SKM-1 treated with dmso at 0.1 percent for 144 hours (cell line): ENCODE data around the gene NTM.
A peak's percentile ranks its signal among the peaks of the same experiment; 100 is the strongest.

Experiments used
- DNase-seq: peaks from one replicate; lab custom pipeline; 2025; ENCODE audit not compliant: unreplicated experiment; lab: John Stamatoyannopoulos, UW

NTM gene

DNA sequence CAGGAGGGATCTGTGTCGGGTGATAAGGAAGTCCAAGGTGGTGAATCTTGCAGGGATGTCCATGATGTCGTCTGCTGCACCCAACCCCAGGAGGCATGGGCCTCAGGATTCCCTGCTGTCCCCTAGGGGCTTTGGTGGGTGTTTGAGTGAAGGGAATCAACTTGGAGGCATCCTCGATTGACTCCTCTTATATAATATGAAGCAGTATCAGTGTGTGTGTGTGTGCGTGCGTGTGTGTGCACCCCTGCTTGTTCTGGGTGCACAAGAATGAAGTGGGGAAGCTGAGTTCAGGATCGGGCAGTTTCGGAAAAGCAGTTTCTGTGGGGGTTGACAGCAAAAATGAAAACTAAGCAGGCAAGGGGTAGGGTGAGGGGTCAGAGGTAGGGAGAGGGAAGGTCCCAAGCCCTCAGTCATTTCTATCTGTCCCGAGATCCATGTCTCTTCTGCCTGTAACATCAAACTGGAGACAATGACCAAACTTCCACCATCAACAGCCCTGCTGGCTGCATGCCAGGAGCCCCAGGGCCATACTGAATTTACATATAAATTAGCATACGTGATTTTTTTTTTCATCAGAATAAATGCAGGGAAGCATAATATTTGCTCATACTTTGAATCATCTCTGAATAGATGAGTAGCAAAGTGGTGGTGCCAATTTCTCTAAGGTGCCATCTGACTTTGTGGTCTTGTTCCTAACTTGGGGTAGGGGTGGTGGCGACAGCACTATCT is 2.0 kb downstream of the NTM start:
- DNase-seq, result no peak

DNA sequence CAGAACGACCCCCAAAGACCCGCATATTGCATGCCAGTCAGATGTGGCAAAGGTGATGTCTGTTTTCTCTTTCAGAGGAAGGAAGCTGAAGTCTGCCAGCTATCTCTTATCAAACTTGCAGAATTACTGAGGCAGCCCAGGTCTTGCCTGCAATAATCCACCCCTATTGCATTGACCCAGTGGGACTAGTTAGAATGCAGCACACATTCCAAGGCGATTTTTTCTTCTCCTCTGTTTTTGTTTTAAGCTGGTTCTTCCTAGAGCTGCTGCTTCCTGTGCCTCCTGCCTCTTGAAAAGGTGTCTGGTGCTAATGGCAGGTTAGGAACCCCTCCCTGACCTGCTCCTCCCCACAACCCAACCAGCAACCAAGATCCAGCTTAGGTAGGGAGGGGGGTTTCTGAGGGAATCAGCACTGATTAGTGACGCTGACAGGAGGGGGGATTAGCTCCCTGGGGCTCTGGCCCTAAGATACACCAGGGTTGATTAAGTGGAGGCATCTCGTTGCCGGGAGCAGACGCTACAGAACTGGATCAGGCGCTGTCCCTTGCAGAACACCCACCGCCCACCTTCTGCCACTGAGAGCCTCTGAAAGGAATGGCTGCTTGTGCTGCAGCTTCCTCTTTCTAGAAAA is 2.8 kb downstream of the NTM start:
- no peak for DNase-seq

GRCh38 chr11:131373756-131374155 is 3.3 kb downstream of the NTM start:
- no peak for DNase-seq

DNA sequence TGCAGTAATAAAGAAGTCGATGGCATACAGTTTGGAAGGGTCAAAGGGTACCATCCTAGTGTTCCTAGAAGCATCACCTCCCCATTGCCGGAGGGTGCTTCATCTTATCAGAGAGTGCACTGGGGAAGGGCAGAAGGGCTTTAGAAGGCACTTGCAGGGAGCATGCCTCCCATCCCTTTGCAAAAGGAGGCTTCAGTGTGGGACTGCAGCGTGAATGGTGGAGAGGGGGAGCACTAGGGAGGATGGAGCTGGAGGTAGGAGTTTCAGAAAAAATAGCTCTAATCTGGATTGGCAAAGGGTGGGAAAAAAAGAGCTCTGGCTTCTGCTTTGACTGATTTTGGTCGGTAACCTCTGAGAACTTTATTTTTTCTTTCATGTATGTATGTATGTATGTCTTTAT is 5.0 kb downstream of the NTM start:
- DNase-seq, result no peak

- DNase-seq, result no peak
These were observed 5.5 kb downstream of the NTM start for GRCh38 chr11:131375915-131376314.

DNA sequence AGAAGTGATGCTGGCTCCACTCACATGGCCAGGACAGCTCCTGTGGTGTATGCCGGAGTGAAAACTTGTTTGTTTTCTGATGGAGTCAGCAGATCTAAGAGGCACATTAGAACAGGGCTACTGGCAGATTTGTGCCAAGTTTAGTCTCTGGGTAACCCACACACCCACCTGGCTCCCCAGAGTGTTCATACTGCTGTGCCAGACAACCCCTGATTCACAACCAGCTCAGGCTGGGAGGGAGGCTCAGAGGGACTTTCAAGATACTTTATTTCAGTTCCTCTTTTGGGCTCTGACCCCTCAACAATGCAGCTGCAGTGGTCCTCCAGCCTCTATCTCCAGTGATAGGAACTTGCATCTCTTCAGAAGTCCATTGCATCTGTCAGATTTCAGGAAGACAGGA is 8.5 kb downstream of the NTM start:
- DNase-seq, result no peak

DNA sequence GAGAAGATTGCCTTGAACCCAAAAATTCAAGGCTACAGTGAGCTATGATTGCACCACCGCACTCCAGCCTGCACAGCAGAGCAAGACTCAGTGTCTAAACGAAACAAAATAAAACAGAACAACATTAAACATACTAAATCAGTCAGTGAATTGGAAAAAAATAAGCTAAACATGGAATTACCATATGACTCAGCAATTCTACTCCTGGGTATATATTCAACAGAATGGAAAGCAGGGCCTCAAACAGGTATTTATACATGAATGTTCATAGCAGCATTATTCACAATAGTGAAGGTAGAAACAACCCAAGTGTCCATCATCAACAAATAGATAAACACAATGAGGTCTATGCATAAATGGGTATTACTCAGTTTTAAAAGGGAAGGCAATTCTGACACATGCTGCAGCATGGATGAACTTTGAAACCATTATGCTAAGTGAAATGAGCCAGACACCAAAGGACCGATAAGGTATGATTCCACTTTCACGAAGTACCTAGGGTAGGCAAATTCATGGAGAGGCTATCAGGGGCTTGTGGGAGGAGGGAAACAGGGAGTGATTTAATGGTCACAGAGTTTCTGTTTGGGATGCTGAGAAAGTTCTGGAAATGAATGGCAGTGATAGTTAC is 15.5 kb downstream of the NTM start:
- DNase-seq, result no peak

- DNase-seq, result no peak
These were observed 16.0 kb downstream of the NTM start for GRCh38 chr11:131386408-131386807.

- no peak for DNase-seq
These were observed 17.6 kb downstream of the NTM start for GRCh38 chr11:131388030-131388429.

GRCh38 chr11:131389582-131389981 is 19.2 kb downstream of the NTM start:
- DNase-seq, result no peak

DNA sequence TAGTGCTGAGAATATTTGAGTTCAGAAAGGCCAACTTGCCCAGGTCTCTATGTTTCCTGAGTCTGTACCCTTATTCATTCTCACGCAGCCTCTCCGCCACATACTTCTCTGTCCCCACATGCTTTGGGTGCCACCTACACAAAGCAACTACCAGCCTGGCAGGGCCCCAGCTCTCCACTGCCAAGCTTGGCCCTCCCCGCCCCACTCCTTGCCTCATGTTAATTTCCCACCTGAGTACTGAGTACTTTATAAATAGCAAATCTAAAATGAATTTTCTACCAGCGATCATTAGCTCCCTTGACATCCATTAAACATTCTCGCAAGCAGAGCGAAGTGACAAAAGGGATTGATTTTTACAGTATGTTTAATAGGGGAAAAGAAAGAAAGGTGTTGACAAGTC is 20.8 kb downstream of the NTM start:
- DNase-seq, result no peak

DNA sequence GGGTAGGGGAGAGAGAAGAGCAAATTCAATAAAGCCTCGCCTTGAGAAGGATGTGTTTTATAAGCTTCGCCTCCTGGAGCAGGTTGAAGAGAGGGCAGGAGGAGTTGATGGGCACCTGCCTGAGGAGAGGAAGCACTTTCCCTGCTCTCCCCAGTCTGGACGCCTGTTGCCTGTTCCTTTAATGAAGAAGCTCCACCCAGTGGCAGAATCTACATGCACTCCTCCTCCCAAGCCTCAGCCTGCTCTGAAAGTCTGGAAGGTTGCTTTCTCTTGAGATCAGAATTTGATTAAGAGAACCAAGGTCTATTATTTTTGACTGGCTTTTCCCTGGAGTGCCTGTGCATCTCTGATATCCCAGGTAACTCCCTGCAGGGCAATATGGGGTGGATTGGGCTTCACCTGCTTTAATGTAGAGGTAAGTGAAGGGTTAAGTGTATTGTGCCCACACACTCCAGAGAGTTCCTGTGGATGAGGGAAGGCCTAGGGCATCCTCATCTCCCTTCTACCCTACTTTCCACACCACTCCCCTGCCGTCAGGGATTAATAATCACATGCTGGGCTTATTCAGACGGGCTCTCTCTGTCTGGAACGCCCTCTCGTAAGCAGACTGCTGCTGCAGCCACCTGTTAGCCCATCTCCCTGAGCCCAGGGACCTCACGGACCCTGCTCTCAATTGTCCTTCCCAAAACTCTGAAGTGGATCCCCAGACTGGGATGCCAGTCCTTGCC is 22.3 kb downstream of the NTM start:
- DNase-seq, result no peak

DNA sequence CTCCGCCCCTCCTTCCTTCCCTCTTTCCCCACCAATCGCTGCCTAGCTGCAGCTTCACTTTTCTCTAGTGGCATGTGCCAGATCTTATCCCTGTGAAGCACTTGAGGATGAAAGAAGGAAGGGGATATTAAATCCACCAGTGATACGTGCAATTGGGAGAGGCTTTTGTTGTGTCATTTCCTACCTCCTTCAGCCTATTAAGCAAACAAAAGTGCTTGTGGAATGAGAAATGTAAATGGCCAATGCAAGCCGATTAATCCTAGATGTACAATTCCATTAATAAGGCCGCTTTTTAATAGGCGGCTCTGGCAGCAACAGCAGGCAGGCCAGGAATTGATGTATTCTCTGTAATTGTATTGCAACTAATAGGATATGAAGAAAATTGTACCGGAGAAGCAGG is 23.3 kb downstream of the NTM start:
- DNase-seq, result no peak

DNA sequence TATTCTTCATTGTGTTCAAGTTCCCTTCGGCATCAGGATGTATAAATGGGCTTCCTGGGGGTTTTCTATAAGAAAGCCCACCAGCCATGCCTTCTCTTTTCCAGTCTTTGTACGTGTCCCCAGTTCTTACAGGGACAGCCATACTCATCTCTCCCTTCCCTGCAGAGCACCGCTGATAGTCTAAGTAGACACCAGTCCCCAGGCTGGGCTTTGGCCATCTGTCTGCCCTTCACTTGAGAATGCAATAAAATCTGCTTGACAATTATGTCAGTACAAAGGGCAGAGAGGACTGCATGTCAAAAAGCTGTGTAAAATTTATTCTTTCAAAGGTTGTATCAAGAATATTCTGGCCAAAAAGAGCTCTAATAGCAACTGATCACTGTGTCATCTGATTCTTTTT is 27.3 kb downstream of the NTM start:
- DNase-seq, result no peak

DNA sequence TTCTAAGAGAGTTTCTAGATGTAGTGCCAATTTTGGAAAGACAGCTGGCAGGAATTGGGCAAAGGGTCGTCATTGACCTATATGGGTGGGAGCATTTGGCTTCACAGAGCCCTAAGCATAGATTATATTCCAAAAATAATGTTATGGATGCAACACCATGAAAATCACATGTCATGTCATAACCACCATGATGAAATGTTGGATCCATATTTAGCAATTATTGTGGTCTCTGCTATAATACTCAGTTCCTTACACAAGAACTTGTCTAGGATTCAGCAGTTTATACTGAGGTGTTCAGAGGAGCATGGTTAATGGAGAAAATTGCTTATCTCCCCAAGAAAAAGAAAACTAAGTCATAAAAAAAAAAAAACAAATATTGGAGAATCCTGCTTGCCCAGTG is 31.6 kb downstream of the NTM start:
- no peak for DNase-seq

GRCh38 chr11:131404010-131404409 is 33.6 kb downstream of the NTM start:
- no peak for DNase-seq

- DNase-seq, result peak; percentile 72
These were observed 37.7 kb downstream of the NTM start for GRCh38 chr11:131408025-131408640.

DNA sequence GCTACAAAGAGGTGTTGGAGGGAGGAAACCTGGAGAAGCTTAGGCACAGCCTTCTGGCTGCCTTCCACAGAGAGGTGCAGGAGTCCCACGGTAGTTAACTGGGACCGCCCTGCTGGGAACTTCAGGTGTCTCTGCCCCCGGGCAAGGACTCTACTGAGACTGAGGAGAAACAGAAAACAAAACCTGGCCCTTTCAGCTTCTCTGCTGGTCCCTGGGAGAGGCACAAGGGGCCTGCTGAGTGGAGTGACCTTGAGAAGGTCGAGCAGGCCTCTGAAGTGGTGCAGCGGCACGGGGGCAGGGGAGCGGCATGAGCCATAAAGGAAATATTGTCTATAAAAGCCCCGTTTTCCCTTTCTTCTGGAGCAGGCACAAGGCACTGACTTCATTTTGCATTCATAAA is 38.9 kb downstream of the NTM start:
- DNase-seq, result no peak

DNA sequence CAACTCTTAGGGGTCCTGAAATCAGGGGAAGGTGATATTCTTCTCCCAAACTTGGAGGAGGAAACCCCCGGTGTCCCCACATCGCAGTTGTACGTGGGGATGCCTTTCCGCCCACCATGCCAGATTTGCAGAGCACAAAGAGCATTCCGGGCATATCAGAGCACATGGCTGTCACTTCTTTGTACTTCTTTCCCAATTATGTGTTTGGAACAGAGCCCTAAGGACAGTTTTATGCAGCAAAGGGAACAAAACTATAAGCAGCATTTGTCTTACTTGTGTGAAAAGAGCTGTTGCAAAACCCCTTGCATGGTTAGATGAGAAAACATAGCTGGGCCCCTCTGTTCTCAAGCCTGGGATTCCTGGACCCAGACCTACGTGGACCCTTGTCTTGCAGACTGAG is 41.2 kb downstream of the NTM start:
- no peak for DNase-seq

- DNase-seq, result no peak
These were observed 41.6 kb downstream of the NTM start for GRCh38 chr11:131412061-131412460.

- DNase-seq, result no peak
These were observed 42.8 kb downstream of the NTM start for GRCh38 chr11:131413217-131413616.
